ENCODE data around the gene INPP5D. TPM values are rescaled to one million over a fixed set of nuclear protein-coding genes. Genes with fewer than 3 reads are reported as not detected.

The INPP5D gene
- total and polyA plus RNA-seq, 2 of the 13 experiments (the other 11 are each of a cell fraction or from before 2014, with no cell fraction given) = 16.7 to 18.0 TPM

GRCh38 chr2:233061591-233062450, 1.7 kb downstream of the INPP5D start (continued):
- peak; percentile 87 to 88 for TF ChIP-seq HMGXB4 (CRISPR knock-in tag; IDR thresholded peaks at IDR 0.05; ENCODE audit: borderline replicate concordance in 1 of 2, low read depth in 1 of 2)
- TF ChIP-seq HNF4G (IDR thresholded peaks at IDR 0.05; ENCODE audit: borderline replicate concordance, low read depth, low read length) = peak; percentile 53; the same call in 1 of the 2 replicates
- TF ChIP-seq HNF4G (CRISPR knock-in tag; IDR thresholded peaks at IDR 0.05; ENCODE audit: borderline replicate concordance, low read depth) = peak; percentile 77; the same call in 1 of the 2 replicates
- peak; percentile 47; the same call in 1 of the 2 replicates for TF ChIP-seq ELF3 (CRISPR knock-in tag; IDR thresholded peaks at IDR 0.05)
- TF ChIP-seq HOXA5 (CRISPR knock-in tag; IDR thresholded peaks at IDR 0.05) = no peak; the same call in 1 of the 2 replicates
- no peak for TF ChIP-seq NFE2L1 (CRISPR knock-in tag; IDR thresholded peaks at IDR 0.05; ENCODE audit: borderline replicate concordance)
- peak; percentile 64; the same call in 1 of the 2 replicates for TF ChIP-seq SALL2 (CRISPR knock-in tag; IDR thresholded peaks at IDR 0.05)
- TF ChIP-seq KDM4B (CRISPR knock-in tag; IDR thresholded peaks at IDR 0.05) = peak; percentile 82; the same call in 1 of the 2 replicates
- TF ChIP-seq MNT (IDR thresholded peaks at IDR 0.05) = no peak
- TF ChIP-seq TRAFD1 (CRISPR knock-in tag; IDR thresholded peaks at IDR 0.05; ENCODE audit: borderline replicate concordance) = no peak
- TF ChIP-seq TFE3 (CRISPR knock-in tag; IDR thresholded peaks at IDR 0.05) = peak; percentile 71; the same call in 1 of the 2 replicates
- TF ChIP-seq ISL2 (CRISPR knock-in tag; IDR thresholded peaks at IDR 0.05) = no peak
- no peak for TF ChIP-seq ZNF20 (CRISPR knock-in tag; IDR thresholded peaks at IDR 0.05)
- peak; percentile 50 for TF ChIP-seq ZNF781 (CRISPR knock-in tag; IDR thresholded peaks at IDR 0.05; ENCODE audit: borderline replicate concordance, not compliant biosample characterization)
- peak; percentile 99 for TF ChIP-seq ZNF629 (CRISPR knock-in tag; conservative IDR thresholded peaks at IDR 0.05)
- TF ChIP-seq ZNF501 (CRISPR knock-in tag; IDR thresholded peaks at IDR 0.05) = peak; percentile 90
- no peak for TF ChIP-seq E2F1 (CRISPR knock-in tag; IDR thresholded peaks at IDR 0.05)
- TF ChIP-seq GFI1 (CRISPR knock-in tag; IDR thresholded peaks at IDR 0.05; ENCODE audit: borderline replicate concordance) = no peak; the same call in 1 of the 2 replicates
- TF ChIP-seq IRX3 (CRISPR knock-in tag; IDR thresholded peaks at IDR 0.05; ENCODE audit: borderline replicate concordance, low read depth) = no peak
- TF ChIP-seq ARNTL (CRISPR knock-in tag; IDR thresholded peaks at IDR 0.05) = peak; percentile 43; the same call in 1 of the 2 replicates
